Limb (tissue), 2 donors: ENCODE data around the gene PRR33.

Source experiments
- DNase-seq, 2 donors: peaks; one replicate each; pipeline ENCODE4 v3.0.0-alpha.2; 2016; ENCODE audit errors: extremely low spot score in 2 of 2

The PRR33 gene

GRCh38 chr11:1851468-1852180 is 40.1 kb downstream of the PRR33 start:
- DNase-seq, result no peak

GRCh38 chr11:1848640-1849430 is 42.9 kb downstream of the PRR33 start:
- no peak for DNase-seq

- DNase-seq, result no peak
Observed at GRCh38 chr11:1847926-1848639, 43.6 kb downstream of the PRR33 start.

GRCh38 chr11:1847006-1847735 is 44.5 kb downstream of the PRR33 start:
- DNase-seq, result no peak

GRCh38 chr11:1846453-1846932 is 45.2 kb downstream of the PRR33 start:
- DNase-seq, result no peak

GRCh38 chr11:1845561-1846452 is 45.9 kb downstream of the PRR33 start:
- DNase-seq, result no peak

GRCh38 chr11:1845095-1845429 is 46.6 kb downstream of the PRR33 start:
- DNase-seq, result no peak

- DNase-seq, result no peak
Observed at GRCh38 chr11:1844221-1845094, 47.2 kb downstream of the PRR33 start.

- no peak for DNase-seq
Observed at GRCh38 chr11:1843796-1844195, 47.9 kb downstream of the PRR33 start.

GRCh38 chr11:1843098-1843473 is 48.6 kb downstream of the PRR33 start:
- DNase-seq, result no peak

- no peak for DNase-seq
Observed at GRCh38 chr11:1842149-1843097, 49.3 kb downstream of the PRR33 start.

GRCh38 chr11:1841511-1842148 is 50.1 kb downstream of the PRR33 start:
- no peak for DNase-seq

GRCh38 chr11:1840780-1841480 is 50.8 kb downstream of the PRR33 start:
- DNase-seq, result no peak

- DNase-seq, result no peak
Observed at GRCh38 chr11:1839924-1840779, 51.5 kb downstream of the PRR33 start.

- DNase-seq, result no peak
Observed at GRCh38 chr11:1839204-1839923, 52.3 kb downstream of the PRR33 start.
